ENCODE data around the gene KREMEN1.

KREMEN1 gene

GRCh38 chr22:29040385-29041275, 32.2 kb upstream of the KREMEN1 start:
- TF ChIP-seq CTCF (IDR thresholded peaks at IDR 0.05; ENCODE audit: low read depth, low read length), result peak; percentile 95
- peak; percentile 93 for DNase-seq (ENCODE audit: low read depth in 2 of 2)
- H3K4me3 ChIP-seq (replicated peaks in 1 of 2; ENCODE audit: low read depth in 2 of 2, low read length in 2 of 2), result no peak overlapping the region

GRCh38 chr22:29041408-29041807, 31.4 kb upstream of the KREMEN1 start:
- DNase-seq (ENCODE audit: low read depth in 2 of 2), result peak; percentile 71 to 73
- H3K4me3 ChIP-seq (replicated peaks in 1 of 2; ENCODE audit: low read depth in 2 of 2, low read length in 2 of 2), result no peak overlapping the region
- no peak for TF ChIP-seq CTCF (IDR thresholded peaks at IDR 0.05; ENCODE audit: low read depth, low read length)

- TF ChIP-seq CTCF (IDR thresholded peaks at IDR 0.05; ENCODE audit: low read depth, low read length), result no peak
- no peak overlapping the region for H3K4me3 ChIP-seq (replicated peaks in 1 of 2; ENCODE audit: low read depth in 2 of 2, low read length in 2 of 2)
Measured at GRCh38 chr22:29043906-29044575, 28.8 kb upstream of the KREMEN1 start.

GRCh38 chr22:29044657-29045176, 28.1 kb upstream of the KREMEN1 start:
- DNase-seq (ENCODE audit: low read depth in 2 of 2), result peak; percentile 63 to 84
- no peak for TF ChIP-seq CTCF (IDR thresholded peaks at IDR 0.05; ENCODE audit: low read depth, low read length)
- no peak overlapping the region for H3K4me3 ChIP-seq (replicated peaks in 1 of 2; ENCODE audit: low read depth in 2 of 2, low read length in 2 of 2)

More at GRCh38 chr22:29043906-29044575, 28.8 kb upstream of the KREMEN1 start:
- peak; percentile 64 for DNase-seq (ENCODE audit: low read depth in 2 of 2)

- H3K4me3 ChIP-seq (replicated peaks in 1 of 2; ENCODE audit: low read depth in 2 of 2, low read length in 2 of 2), result no peak overlapping the region
- DNase-seq (ENCODE audit: low read depth in 2 of 2), result no peak
- no peak for TF ChIP-seq CTCF (IDR thresholded peaks at IDR 0.05; ENCODE audit: low read depth, low read length)
Measured at GRCh38 chr22:29048822-29049654, 23.8 kb upstream of the KREMEN1 start.

- TF ChIP-seq CTCF (IDR thresholded peaks at IDR 0.05; ENCODE audit: low read depth, low read length), result no peak
Measured at GRCh38 chr22:29049655-29050263, 23.1 kb upstream of the KREMEN1 start.

More at GRCh38 chr22:29049655-29050263, 23.1 kb upstream of the KREMEN1 start:
- H3K4me3 ChIP-seq (replicated peaks in 1 of 2; ENCODE audit: low read depth in 2 of 2, low read length in 2 of 2), result no peak overlapping the region
- no peak for DNase-seq (ENCODE audit: low read depth in 2 of 2)
